C4-2B (cell line): ENCODE results near the gene MEGF10.

Source experiments
- ZFX ChIP-seq: fragments of 450-650 bp; IDR thresholded peaks from 2 replicates; pipeline ENCODE4 v1.6.1; 2017
- TF ChIP-seq, protein P1 (sequence below): fragments of 450-650 bp; conservative IDR thresholded peaks from 2 replicates; pipeline ENCODE4 v1.5.1; 2017; ENCODE audit warnings: mild to moderate bottlenecking

- TF ChIP-seq, protein P1, sequence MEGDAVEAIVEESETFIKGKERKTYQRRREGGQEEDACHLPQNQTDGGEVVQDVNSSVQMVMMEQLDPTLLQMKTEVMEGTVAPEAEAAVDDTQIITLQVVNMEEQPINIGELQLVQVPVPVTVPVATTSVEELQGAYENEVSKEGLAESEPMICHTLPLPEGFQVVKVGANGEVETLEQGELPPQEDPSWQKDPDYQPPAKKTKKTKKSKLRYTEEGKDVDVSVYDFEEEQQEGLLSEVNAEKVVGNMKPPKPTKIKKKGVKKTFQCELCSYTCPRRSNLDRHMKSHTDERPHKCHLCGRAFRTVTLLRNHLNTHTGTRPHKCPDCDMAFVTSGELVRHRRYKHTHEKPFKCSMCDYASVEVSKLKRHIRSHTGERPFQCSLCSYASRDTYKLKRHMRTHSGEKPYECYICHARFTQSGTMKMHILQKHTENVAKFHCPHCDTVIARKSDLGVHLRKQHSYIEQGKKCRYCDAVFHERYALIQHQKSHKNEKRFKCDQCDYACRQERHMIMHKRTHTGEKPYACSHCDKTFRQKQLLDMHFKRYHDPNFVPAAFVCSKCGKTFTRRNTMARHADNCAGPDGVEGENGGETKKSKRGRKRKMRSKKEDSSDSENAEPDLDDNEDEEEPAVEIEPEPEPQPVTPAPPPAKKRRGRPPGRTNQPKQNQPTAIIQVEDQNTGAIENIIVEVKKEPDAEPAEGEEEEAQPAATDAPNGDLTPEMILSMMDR: no peak
- TF ChIP-seq ZFX: no peak
These were observed 39.5 kb downstream of the MEGF10 start for GRCh38 chr5:127330116-127330515.
